ENCODE measurements around the gene STON2.
A peak's percentile ranks its signal among the peaks of the same experiment; 100 is the strongest.

The STON2 gene

DNA sequence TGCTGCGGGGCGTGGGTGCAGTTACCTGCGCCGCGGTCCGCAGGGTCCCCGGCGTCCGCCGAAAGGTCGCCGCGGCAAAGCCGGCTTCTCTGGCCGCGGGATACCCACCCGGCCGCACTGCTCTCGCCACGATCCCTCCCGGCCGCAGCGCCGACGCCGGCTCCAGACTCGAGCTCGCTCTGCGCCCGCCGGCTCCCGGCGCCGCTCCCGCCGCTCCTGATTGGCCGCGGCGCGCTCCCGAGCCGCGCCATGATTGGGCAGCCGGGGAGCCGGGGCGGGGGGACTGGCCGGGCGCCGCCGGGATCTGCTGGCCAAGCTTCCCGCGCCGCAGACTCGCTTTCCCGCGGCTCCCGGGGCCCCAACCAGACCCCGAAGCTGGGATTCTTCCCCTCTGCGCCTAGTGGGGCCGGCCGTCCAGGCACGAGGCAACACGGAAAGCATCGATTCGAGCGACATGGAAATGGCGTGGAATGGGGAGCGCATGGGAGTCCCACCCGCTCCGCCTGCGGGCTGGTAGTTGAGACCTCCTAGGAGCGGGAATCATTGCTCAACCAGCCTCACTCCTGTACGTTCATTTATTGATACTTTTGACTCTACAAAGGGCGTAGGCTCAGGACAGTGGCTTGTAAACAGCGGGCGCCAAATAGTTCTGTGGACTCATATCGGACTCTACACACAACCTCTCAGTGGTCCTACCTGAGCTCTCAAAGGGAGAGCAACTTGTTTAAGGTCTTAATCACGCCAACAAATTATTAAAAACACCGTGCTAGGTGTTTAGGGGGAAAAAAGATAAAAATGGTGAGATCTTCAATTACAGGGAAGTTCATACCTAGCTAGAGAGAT, 36.4 kb upstream of the STON2 start:
- Histone ChIP-seq H2AFZ (ENCODE audit: low read length) (peak overlapping the region; percentile 90), H2BK120ac (ENCODE audit: low read depth, low read length) (no peak overlapping the region), H3K9me3 (replicated peaks in 1 of 2; ENCODE audit: control insufficient read depth in 2 of 2, insufficient read depth in 1 of 2, low read depth in 1 of 2, low read length in 2 of 2) (peaks cover 0 to 3% of the 10 kb centered on the region in 2 donors), H3K27me3 (ENCODE audit: control insufficient read depth in 3 of 3, insufficient read depth in 3 of 3, low read depth in 1 of 3, low read length in 3 of 3) (peaks cover 0 to 11% (median 0%) of the 10 kb centered on the region in 3 experiments), H3K9ac (ENCODE audit: low read depth, low read length, poor library complexity) (peak overlapping the region; percentile 85), H3K4me3 (ENCODE audit: low read length in 2 of 2) (peak overlapping the region; percentile 87 to 89), H2AK5ac (ENCODE audit: low read depth, low read length) (no peak overlapping the region), H2BK5ac (ENCODE audit: low read length) (no peak overlapping the region), H3K4me1 (ENCODE audit: control insufficient read depth in 2 of 2, insufficient read depth in 1 of 2, low read depth in 1 of 2, low read length in 2 of 2) (peaks cover 7 to 9% of the 10 kb centered on the region in 2 donors), H3K23ac (ENCODE audit: low read depth, low read length, poor library complexity) (no peak overlapping the region), H2BK15ac (ENCODE audit: low read length) (no peak overlapping the region), H3K79me1 (ENCODE audit: low read depth, low read length) (no peaks in the 10 kb centered on the region), H4K91ac (ENCODE audit: low read depth, low read length, poor library complexity) (no peak overlapping the region), H3K4ac (ENCODE audit: low read length) (no peak overlapping the region), H3K4me2 (ENCODE audit: insufficient read depth, low read length, poor library complexity, severe bottlenecking) (peak overlapping the region; percentile 96), H3K14ac (ENCODE audit: low read length) (no peak overlapping the region), H2BK12ac (ENCODE audit: low read length) (no peak overlapping the region), H3K27ac (replicated peaks; ENCODE audit: low read length) (no peak overlapping the region), H4K8ac (ENCODE audit: low read depth, low read length) (no peak overlapping the region), H3K36me3 (replicated peaks in 1 of 2; ENCODE audit: control insufficient read depth in 2 of 2, insufficient read depth in 2 of 2, low read length in 2 of 2) (peaks cover 0 to 12% of the 10 kb centered on the region in 2 donors), H3K18ac (ENCODE audit: low read length) (peak overlapping the region; percentile 95)
- WGBS, 2 donors (ENCODE audit: extremely low coverage in 2 of 2, insufficient read length in 2 of 2, insufficient replicate concordance in 1 of 2), result no CpG with 5 or more reads among the region's 79 CpGs
- peak; percentile 83 for DNase-seq (ENCODE audit: low spot score)

- peak overlapping the region; percentile 56 for H3K23ac ChIP-seq (ENCODE audit: low read depth, low read length, poor library complexity)
- H4K91ac ChIP-seq (ENCODE audit: low read depth, low read length, poor library complexity), result no peak overlapping the region
- peak overlapping the region; percentile 57 for H3K18ac ChIP-seq (ENCODE audit: low read length)
- H3K9me3 ChIP-seq (replicated peaks in 1 of 2; ENCODE audit: control insufficient read depth in 2 of 2, insufficient read depth in 1 of 2, low read depth in 1 of 2, low read length in 2 of 2), result peaks cover 0 to 3% of the 10 kb centered on the region in 2 donors
- peak overlapping the region; percentile 82 for H3K9ac ChIP-seq (ENCODE audit: low read depth, low read length, poor library complexity)
- H3K27ac ChIP-seq (replicated peaks; ENCODE audit: low read length), result no peak overlapping the region
- peak overlapping the region; percentile 90 for H2AFZ ChIP-seq (ENCODE audit: low read length)
- WGBS, 2 donors (ENCODE audit: extremely low coverage in 2 of 2, insufficient read length in 2 of 2, insufficient replicate concordance in 1 of 2), result no CpG with 5 or more reads among the region's 73 CpGs
- peaks cover 7 to 9% of the 10 kb centered on the region in 2 donors for H3K4me1 ChIP-seq (ENCODE audit: control insufficient read depth in 2 of 2, insufficient read depth in 1 of 2, low read depth in 1 of 2, low read length in 2 of 2)
- H2BK15ac ChIP-seq (ENCODE audit: low read length), result no peak overlapping the region
- no peak overlapping the region for H4K8ac ChIP-seq (ENCODE audit: low read depth, low read length)
- no peak overlapping the region for H2BK5ac ChIP-seq (ENCODE audit: low read length)
- H2BK12ac ChIP-seq (ENCODE audit: low read length), result peak overlapping the region; percentile 51
- no peak overlapping the region for H2BK120ac ChIP-seq (ENCODE audit: low read depth, low read length)
- H3K4me2 ChIP-seq (ENCODE audit: insufficient read depth, low read length, poor library complexity, severe bottlenecking), result peak overlapping the region; percentile 96
- H3K27me3 ChIP-seq (ENCODE audit: control insufficient read depth in 3 of 3, insufficient read depth in 3 of 3, low read depth in 1 of 3, low read length in 3 of 3), result peaks cover 0 to 11% (median 0%) of the 10 kb centered on the region in 3 experiments
- no peak overlapping the region for H3K4ac ChIP-seq (ENCODE audit: low read length)
- H3K36me3 ChIP-seq (replicated peaks in 1 of 2; ENCODE audit: control insufficient read depth in 2 of 2, insufficient read depth in 2 of 2, low read length in 2 of 2), result peaks cover 0 to 12% of the 10 kb centered on the region in 2 donors
- no peaks in the 10 kb centered on the region for H3K79me1 ChIP-seq (ENCODE audit: low read depth, low read length)
- H3K4me3 ChIP-seq (ENCODE audit: low read length in 2 of 2), result peak overlapping the region; percentile 79 to 87
- DNase-seq (ENCODE audit: low spot score), result peak; percentile 70
- H3K14ac ChIP-seq (ENCODE audit: low read length), result no peak overlapping the region
- H2AK5ac ChIP-seq (ENCODE audit: low read depth, low read length), result peak overlapping the region; percentile 38
Observed at GRCh38 chr14:81435391-81436295, 35.5 kb upstream of the STON2 start.

DNA sequence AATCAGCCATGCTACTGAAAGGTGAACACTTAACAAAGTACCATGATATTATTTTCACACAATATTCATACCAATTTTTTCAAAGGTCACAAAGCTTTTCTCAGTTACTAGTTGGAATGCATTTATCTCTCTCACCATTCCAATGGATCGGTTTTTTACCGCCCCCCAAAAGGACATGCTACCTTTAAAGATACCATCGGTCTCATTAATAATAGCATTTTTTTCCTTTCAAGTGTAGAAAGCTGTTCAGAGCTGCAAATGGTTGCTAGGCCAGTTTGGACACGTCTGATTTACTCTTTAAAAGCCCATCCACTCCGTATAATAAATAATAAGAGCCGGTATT, 34.9 kb upstream of the STON2 start:
- Histone ChIP-seq H3K36me3 (replicated peaks in 1 of 2; ENCODE audit: control insufficient read depth in 2 of 2, insufficient read depth in 2 of 2, low read length in 2 of 2) (peaks cover 0 to 12% of the 10 kb centered on the region in 2 donors), H2AK5ac (ENCODE audit: low read depth, low read length) (no peak overlapping the region), H3K4ac (ENCODE audit: low read length) (no peak overlapping the region), H3K18ac (ENCODE audit: low read length) (no peak overlapping the region), H3K79me1 (ENCODE audit: low read depth, low read length) (no peaks in the 10 kb centered on the region), H2AFZ (ENCODE audit: low read length) (peak overlapping the region; percentile 90), H2BK120ac (ENCODE audit: low read depth, low read length) (no peak overlapping the region), H3K27me3 (ENCODE audit: control insufficient read depth in 3 of 3, insufficient read depth in 3 of 3, low read depth in 1 of 3, low read length in 3 of 3) (peaks cover 0 to 11% (median 0%) of the 10 kb centered on the region in 3 experiments), H3K9ac (ENCODE audit: low read depth, low read length, poor library complexity) (no peak overlapping the region), H3K4me2 (ENCODE audit: insufficient read depth, low read length, poor library complexity, severe bottlenecking) (peak overlapping the region; percentile 96), H3K27ac (replicated peaks; ENCODE audit: low read length) (no peak overlapping the region), H4K91ac (ENCODE audit: low read depth, low read length, poor library complexity) (no peak overlapping the region), H3K23ac (ENCODE audit: low read depth, low read length, poor library complexity) (no peak overlapping the region), H3K4me3 (ENCODE audit: low read length in 2 of 2) (peak overlapping the region; percentile 79 to 87), H2BK5ac (ENCODE audit: low read length) (no peak overlapping the region), H4K8ac (ENCODE audit: low read depth, low read length) (no peak overlapping the region), H2BK15ac (ENCODE audit: low read length) (no peak overlapping the region), H3K14ac (ENCODE audit: low read length) (no peak overlapping the region), H3K9me3 (replicated peaks in 1 of 2; ENCODE audit: control insufficient read depth in 2 of 2, insufficient read depth in 1 of 2, low read depth in 1 of 2, low read length in 2 of 2) (peaks cover 0 to 3% of the 10 kb centered on the region in 2 donors), H3K4me1 (ENCODE audit: control insufficient read depth in 2 of 2, insufficient read depth in 1 of 2, low read depth in 1 of 2, low read length in 2 of 2) (peaks cover 7 to 9% of the 10 kb centered on the region in 2 donors), H2BK12ac (ENCODE audit: low read length) (no peak overlapping the region)
- no CpG with 5 or more reads among the region's 6 CpGs for WGBS, 2 donors (ENCODE audit: extremely low coverage in 2 of 2, insufficient read length in 2 of 2, insufficient replicate concordance in 1 of 2)
- DNase-seq (ENCODE audit: low spot score), result no peak
